Measurements from ENCODE around the gene DDX17. TPM values are rescaled to one million over a fixed set of nuclear protein-coding genes. Genes with fewer than 3 reads are reported as not detected.

Gene DDX17
- total RNA-seq (2021) (399 to 507 TPM (median 489 TPM) in 3 replicates), Bru-seq, nascent RNA (percentile 99 among the genes with signal in this experiment)
- long read RNA-seq, experiment 1, full-length matches to known transcripts: 25 of 194 reads
- long read RNA-seq, experiment 1, partial matches to known transcripts: 21 of 194 reads
- long read RNA-seq, experiment 1, other reads (novel, unspliced or antisense): 148 of 194 reads
- long read RNA-seq, experiment 2, full-length matches to known transcripts: 49 of 283 reads
- long read RNA-seq, experiment 2, partial matches to known transcripts: 21 of 283 reads
- long read RNA-seq, experiment 2, other reads (novel, unspliced or antisense): 213 of 283 reads
- long read RNA-seq, experiment 3, partial matches to known transcripts: 1 of 7 reads
- long read RNA-seq, experiment 3, other reads (novel, unspliced or antisense): 6 of 7 reads

DNA sequence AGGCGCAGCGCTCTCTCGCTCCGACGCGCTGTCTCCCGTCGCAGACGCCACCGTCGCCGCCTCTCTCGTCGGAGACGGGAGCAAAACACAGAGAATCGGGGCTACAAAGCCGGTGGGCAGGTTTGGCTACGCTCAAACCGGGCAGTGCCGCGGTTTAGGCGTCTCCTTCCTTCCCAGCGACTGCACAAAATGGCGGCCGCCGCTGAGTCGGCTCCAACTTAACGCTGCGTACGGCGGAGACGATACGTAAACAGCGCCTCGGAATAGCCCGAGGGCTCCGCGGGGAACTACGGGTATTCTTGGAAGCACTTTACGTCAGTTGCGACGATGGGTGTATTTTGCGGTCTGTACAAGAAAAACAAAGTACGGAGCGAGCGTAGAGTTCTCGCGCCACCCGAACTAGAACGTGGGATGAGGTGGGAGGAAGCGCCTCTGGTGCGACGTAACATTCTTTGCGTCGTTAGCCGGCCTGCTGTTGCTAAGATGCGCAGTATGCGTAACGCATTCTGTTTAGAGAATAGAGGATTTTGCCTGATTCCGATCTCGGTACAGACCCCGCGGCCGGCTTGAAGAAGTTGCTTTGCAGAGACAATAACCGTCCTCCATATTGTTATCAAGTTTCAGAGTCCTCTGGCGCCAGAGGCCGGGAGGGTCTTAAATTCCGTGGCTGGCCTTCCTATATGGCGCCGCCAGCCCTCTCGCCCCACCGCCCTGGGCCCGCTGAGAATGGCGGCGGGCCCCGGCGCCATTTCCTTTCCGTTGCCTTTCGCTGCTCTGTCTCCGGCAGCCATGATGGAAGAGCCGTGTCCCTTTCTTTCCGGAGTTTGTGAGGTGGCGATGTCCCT is at the start of gene DDX17:
DDX17 (minus strand) TSS at position 194 of the 845 bp plus-strand sequence.
- 0 out of 2 replicates have a peak, but pooled peaks have one; percentile 18 for TF ChIP-seq SMAD4 (CRISPR knock-in tag; IDR thresholded peaks at IDR 0.05)
- 0 out of 2 replicates have a peak, but pooled peaks have one; percentile 50 for TF ChIP-seq MYBL2 (CRISPR knock-in tag; IDR thresholded peaks at IDR 0.05)
- TF ChIP-seq, protein P1, sequence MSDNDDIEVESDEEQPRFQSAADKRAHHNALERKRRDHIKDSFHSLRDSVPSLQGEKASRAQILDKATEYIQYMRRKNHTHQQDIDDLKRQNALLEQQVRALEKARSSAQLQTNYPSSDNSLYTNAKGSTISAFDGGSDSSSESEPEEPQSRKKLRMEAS (CRISPR knock-in tag; IDR thresholded peaks at IDR 0.05): peak; percentile 53; the same call in 1 of the 2 replicates
- no peak for TF ChIP-seq EMX1 (CRISPR knock-in tag; IDR thresholded peaks at IDR 0.05)
- no peak for TF ChIP-seq CBFB (CRISPR knock-in tag; IDR thresholded peaks at IDR 0.05; ENCODE audit: low read depth)
- TF ChIP-seq JUN (CRISPR knock-in tag; IDR thresholded peaks at IDR 0.05): peak; percentile 67; the same call in 1 of the 2 replicates
- TF ChIP-seq, protein P2, sequence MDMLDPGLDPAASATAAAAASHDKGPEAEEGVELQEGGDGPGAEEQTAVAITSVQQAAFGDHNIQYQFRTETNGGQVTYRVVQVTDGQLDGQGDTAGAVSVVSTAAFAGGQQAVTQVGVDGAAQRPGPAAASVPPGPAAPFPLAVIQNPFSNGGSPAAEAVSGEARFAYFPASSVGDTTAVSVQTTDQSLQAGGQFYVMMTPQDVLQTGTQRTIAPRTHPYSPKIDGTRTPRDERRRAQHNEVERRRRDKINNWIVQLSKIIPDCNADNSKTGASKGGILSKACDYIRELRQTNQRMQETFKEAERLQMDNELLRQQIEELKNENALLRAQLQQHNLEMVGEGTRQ (CRISPR knock-in tag; IDR thresholded peaks at IDR 0.05): no peak
- TF ChIP-seq USF1 (CRISPR knock-in tag; IDR thresholded peaks at IDR 0.05): 0 out of 2 replicates have a peak, but pooled peaks have one; percentile 22
- TF ChIP-seq TEAD1 (CRISPR knock-in tag; IDR thresholded peaks at IDR 0.05): 0 out of 2 replicates have a peak, but pooled peaks have one; percentile 6
- TF ChIP-seq, protein P3, sequence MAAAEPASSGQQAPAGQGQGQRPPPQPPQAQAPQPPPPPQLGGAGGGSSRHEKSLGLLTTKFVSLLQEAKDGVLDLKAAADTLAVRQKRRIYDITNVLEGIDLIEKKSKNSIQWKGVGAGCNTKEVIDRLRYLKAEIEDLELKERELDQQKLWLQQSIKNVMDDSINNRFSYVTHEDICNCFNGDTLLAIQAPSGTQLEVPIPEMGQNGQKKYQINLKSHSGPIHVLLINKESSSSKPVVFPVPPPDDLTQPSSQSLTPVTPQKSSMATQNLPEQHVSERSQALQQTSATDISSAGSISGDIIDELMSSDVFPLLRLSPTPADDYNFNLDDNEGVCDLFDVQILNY (CRISPR knock-in tag; IDR thresholded peaks at IDR 0.05): peak; percentile 67; the same call in 1 of the 2 replicates
- TF ChIP-seq ESRRA (CRISPR knock-in tag; IDR thresholded peaks at IDR 0.05; ENCODE audit: borderline replicate concordance): 0 out of 2 replicates have a peak, but pooled peaks have one; percentile 60
- TF ChIP-seq TEAD4 (CRISPR knock-in tag; IDR thresholded peaks at IDR 0.05): 0 out of 2 replicates have a peak, but pooled peaks have one; percentile 28
- TF ChIP-seq FOXP1 (CRISPR knock-in tag; IDR thresholded peaks at IDR 0.05; ENCODE audit: borderline replicate concordance): 0 out of 2 replicates have a peak, but pooled peaks have one; percentile 57
- 0 out of 2 replicates have a peak, but pooled peaks have one; percentile 26 for TF ChIP-seq ZNF416 (CRISPR knock-in tag; IDR thresholded peaks at IDR 0.05)
- TF ChIP-seq IRF2 (CRISPR knock-in tag; IDR thresholded peaks at IDR 0.05; ENCODE audit: borderline replicate concordance, low read depth): no peak
- TF ChIP-seq ZSCAN18 (CRISPR knock-in tag; IDR thresholded peaks at IDR 0.05): no peak
- TF ChIP-seq SP1 (CRISPR knock-in tag; conservative IDR thresholded peaks at IDR 0.05): 0 out of 2 replicates have a peak, but pooled peaks have one; percentile 31
- TF ChIP-seq ZNF232 (CRISPR knock-in tag; IDR thresholded peaks at IDR 0.05): 0 out of 2 replicates have a peak, but pooled peaks have one; percentile 45
- Mint-ChIP-seq H3K4me3 (peak within 1 kb of the TSS; percentile 98), H3K9me3 (no peaks in the 10 kb centered on the region), H3K27ac (peak within 1 kb of the TSS; percentile 100), H3K27me3 (ENCODE audit: low read depth) (no peaks in the 10 kb centered on the region), H3K4me1 (peaks cover 45% of the 10 kb centered on the region), H3K36me3 (peaks cover 41% of the 10 kb centered on the region)
- POLR2A ChIA-PET: no interaction called here
- ATAC-seq (peak; percentile 94), DNase-seq (ENCODE audit: low spot score) (peak; percentile 91)
- CTCF ChIA-PET: no interaction called here

DNA sequence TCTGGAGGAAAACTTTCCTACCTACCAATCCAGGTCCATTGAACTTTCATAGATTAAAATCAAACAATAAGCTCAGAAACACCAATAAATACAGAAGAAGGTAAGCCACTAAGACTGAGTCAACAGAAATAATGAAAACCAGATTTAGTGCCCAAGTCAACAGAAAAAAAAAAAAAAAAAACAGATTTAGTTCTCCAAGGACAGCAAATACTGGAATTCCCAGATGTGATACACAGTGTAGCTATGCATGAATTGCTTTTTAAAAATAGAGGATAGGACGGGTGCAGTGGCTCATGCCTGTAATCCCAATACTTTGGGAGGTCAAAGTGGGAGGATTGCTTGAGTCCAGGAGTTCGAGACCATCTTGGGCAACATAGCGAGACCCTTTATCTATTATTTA is 48.2 kb upstream of the DDX17 start:
- Mint-ChIP-seq H3K36me3 (no peaks in the 10 kb centered on the region), H3K27ac (no peak overlapping the region), H3K9me3 (no peaks in the 10 kb centered on the region), H3K4me1 (no peaks in the 10 kb centered on the region), H3K4me3 (no peak overlapping the region), H3K27me3 (ENCODE audit: low read depth) (no peaks in the 10 kb centered on the region)
- no peak for ATAC-seq
- ChIA-PET CTCF (interaction anchor here (0.8 kb wide), 1 partner anchor 502 kb away, joined by 3 read pairs; no protein-coding TSS in a partner anchor), POLR2A (interaction anchor here (0.7 kb wide), 1 partner anchor 101 kb away, joined by 4 read pairs; no protein-coding TSS in a partner anchor)
- no peak for DNase-seq (ENCODE audit: low spot score)
- TF ChIP-seq IRF1 (CRISPR knock-in tag; IDR thresholded peaks at IDR 0.05) (no peak), ZNF219 (CRISPR knock-in tag; IDR thresholded peaks at IDR 0.05; ENCODE audit: borderline replicate concordance) (no peak), ZNF671 (CRISPR knock-in tag; IDR thresholded peaks at IDR 0.05) (no peak), ZNF121 (CRISPR knock-in tag; IDR thresholded peaks at IDR 0.05) (no peak)
- TF ChIP-seq, protein P4, sequence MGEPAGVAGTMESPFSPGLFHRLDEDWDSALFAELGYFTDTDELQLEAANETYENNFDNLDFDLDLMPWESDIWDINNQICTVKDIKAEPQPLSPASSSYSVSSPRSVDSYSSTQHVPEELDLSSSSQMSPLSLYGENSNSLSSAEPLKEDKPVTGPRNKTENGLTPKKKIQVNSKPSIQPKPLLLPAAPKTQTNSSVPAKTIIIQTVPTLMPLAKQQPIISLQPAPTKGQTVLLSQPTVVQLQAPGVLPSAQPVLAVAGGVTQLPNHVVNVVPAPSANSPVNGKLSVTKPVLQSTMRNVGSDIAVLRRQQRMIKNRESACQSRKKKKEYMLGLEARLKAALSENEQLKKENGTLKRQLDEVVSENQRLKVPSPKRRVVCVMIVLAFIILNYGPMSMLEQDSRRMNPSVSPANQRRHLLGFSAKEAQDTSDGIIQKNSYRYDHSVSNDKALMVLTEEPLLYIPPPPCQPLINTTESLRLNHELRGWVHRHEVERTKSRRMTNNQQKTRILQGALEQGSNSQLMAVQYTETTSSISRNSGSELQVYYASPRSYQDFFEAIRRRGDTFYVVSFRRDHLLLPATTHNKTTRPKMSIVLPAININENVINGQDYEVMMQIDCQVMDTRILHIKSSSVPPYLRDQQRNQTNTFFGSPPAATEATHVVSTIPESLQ (CRISPR knock-in tag; IDR thresholded peaks at IDR 0.05): no peak
- TF ChIP-seq, protein P5, sequence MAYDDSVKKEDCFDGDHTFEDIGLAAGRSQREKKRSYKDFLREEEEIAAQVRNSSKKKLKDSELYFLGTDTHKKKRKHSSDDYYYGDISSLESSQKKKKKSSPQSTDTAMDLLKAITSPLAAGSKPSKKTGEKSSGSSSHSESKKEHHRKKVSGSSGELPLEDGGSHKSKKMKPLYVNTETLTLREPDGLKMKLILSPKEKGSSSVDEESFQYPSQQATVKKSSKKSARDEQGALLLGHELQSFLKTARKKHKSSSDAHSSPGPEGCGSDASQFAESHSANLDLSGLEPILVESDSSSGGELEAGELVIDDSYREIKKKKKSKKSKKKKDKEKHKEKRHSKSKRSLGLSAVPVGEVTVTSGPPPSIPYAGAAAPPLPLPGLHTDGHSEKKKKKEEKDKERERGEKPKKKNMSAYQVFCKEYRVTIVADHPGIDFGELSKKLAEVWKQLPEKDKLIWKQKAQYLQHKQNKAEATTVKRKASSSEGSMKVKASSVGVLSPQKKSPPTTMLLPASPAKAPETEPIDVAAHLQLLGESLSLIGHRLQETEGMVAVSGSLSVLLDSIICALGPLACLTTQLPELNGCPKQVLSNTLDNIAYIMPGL (CRISPR knock-in tag; IDR thresholded peaks at IDR 0.05): no peak

Measured in WTC11 (cell line).